Mesenchymal stem cell (in vitro differentiated cells and primary cell): Measurements from ENCODE around the gene SLC23A2. TPM values are rescaled to one million over a fixed set of nuclear protein-coding genes. Genes with fewer than 3 reads are reported as not detected.

ENCODE experiments used
- DNase-seq: peaks from one replicate; pipeline ENCODE4 v3.0.0-alpha.2; 2013
- H2AFZ ChIP-seq: one replicate; pipeline ENCODE4 v1.6.1; 2013; ENCODE audit warnings: low read depth, mild to moderate bottlenecking, control low read depth, inconsistent platforms, low read length, moderate library complexity
- H2AK5ac ChIP-seq: 2 replicates; pipeline ENCODE4 v1.6.1; 2013; ENCODE audit warnings: low read length, moderate library complexity, mild to moderate bottlenecking, inconsistent platforms; ENCODE audit not compliant: severe bottlenecking
- H2BK120ac ChIP-seq: one replicate; pipeline ENCODE4 v1.6.1; 2013; ENCODE audit warnings: low read depth, mild to moderate bottlenecking, inconsistent platforms, low read length, moderate library complexity
- H2BK12ac ChIP-seq, 2 experiments: one replicate each; pipeline ENCODE4 v1.6.1; 2013; ENCODE audit warnings: inconsistent platforms in 2 of 2, low read length in 2 of 2, mild to moderate bottlenecking in 2 of 2, moderate library complexity in 2 of 2, control low read depth in 1 of 2
- H2BK15ac ChIP-seq: one replicate; pipeline ENCODE4 v1.6.1; 2013; ENCODE audit warnings: mild to moderate bottlenecking, low read depth, inconsistent platforms; ENCODE audit not compliant: poor library complexity, severe bottlenecking
- H2BK5ac ChIP-seq: 2 replicates; pipeline ENCODE4 v1.6.1; 2013; ENCODE audit warnings: low read depth, mild to moderate bottlenecking, low read length, control low read depth, inconsistent platforms; ENCODE audit not compliant: poor library complexity, severe bottlenecking
- H3K14ac ChIP-seq, 2 experiments: one replicate each; pipeline ENCODE4 v1.6.1; 2013; ENCODE audit warnings: inconsistent platforms in 2 of 2, low read length in 2 of 2, control low read depth in 1 of 2, mild to moderate bottlenecking in 1 of 2, moderate library complexity in 1 of 2
- H3K18ac ChIP-seq, 2 experiments: one replicate each; pipeline ENCODE4 v1.6.1; 2013; ENCODE audit warnings: inconsistent platforms in 2 of 2, low read length in 2 of 2, control low read depth in 1 of 2, low read depth in 1 of 2, mild to moderate bottlenecking in 1 of 2
- H3K23ac ChIP-seq, 2 experiments: one replicate each; pipeline ENCODE4 v1.6.1; 2013; ENCODE audit warnings: inconsistent platforms in 2 of 2, low read length in 2 of 2, mild to moderate bottlenecking in 2 of 2, moderate library complexity in 2 of 2, control low read depth in 1 of 2
- H3K27ac ChIP-seq: 2 replicates; pipeline ENCODE4 v1.5.1; 2013; ENCODE audit warnings: mild to moderate bottlenecking, moderate library complexity, low read length, control low read depth, inconsistent platforms; ENCODE audit not compliant: poor library complexity, severe bottlenecking
- H3K27me3 ChIP-seq, 2 experiments: 2 replicates each; pipeline versions ENCODE4 v1.6.1 to v1.7.0; 2013; ENCODE audit warnings: low read length in 2 of 2, mild to moderate bottlenecking in 2 of 2, moderate library complexity in 2 of 2, control low read depth in 1 of 2, inconsistent platforms in 1 of 2; ENCODE audit not compliant: control insufficient read depth in 1 of 2, insufficient read depth in 1 of 2
- H3K36me3 ChIP-seq, 2 experiments: 2 replicates each; pipeline versions ENCODE4 v1.6.1 to v1.7.0; 2013; ENCODE audit warnings: low read length in 2 of 2, control low read depth in 1 of 2, inconsistent platforms in 1 of 2, low read depth in 1 of 2, mild to moderate bottlenecking in 1 of 2; ENCODE audit not compliant: insufficient read depth in 2 of 2, control insufficient read depth in 1 of 2
- H3K4ac ChIP-seq, 2 experiments: one replicate each; pipeline ENCODE4 v1.6.1; 2013; ENCODE audit warnings: inconsistent platforms in 2 of 2, low read length in 2 of 2, mild to moderate bottlenecking in 2 of 2, moderate library complexity in 2 of 2, control low read depth in 1 of 2, low read depth in 1 of 2
- H3K4me1 ChIP-seq: 2 replicates; pipeline ENCODE4 v1.6.1; 2013; ENCODE audit warnings: low read depth, low read length, control low read depth; ENCODE audit not compliant: control insufficient read depth, insufficient read depth
- H3K4me2 ChIP-seq: 2 replicates; pipeline ENCODE4 v1.6.1; 2013; ENCODE audit warnings: low read length, mild to moderate bottlenecking, inconsistent platforms; ENCODE audit not compliant: poor library complexity, severe bottlenecking
- H3K4me3 ChIP-seq, 2 experiments: 2 replicates each; pipeline versions ENCODE4 v1.5.1 to v1.7.0; 2013; ENCODE audit warnings: low read length in 2 of 2, mild to moderate bottlenecking in 2 of 2, control low read depth in 1 of 2, low read depth in 1 of 2; ENCODE audit not compliant: insufficient read depth in 1 of 2
- H3K79me1 ChIP-seq: replicated peaks from 2 replicates; pipeline ENCODE4 v1.6.1; 2013; ENCODE audit warnings: mild to moderate bottlenecking, control low read depth, low read length, inconsistent platforms; ENCODE audit not compliant: poor library complexity, severe bottlenecking
- H3K9ac ChIP-seq: 2 replicates; pipeline ENCODE4 v1.7.0; 2013; ENCODE audit warnings: mild to moderate bottlenecking, low read length, moderate library complexity
- H3K9me3 ChIP-seq: 2 replicates; pipeline ENCODE4 v1.7.0; 2013; ENCODE audit warnings: mild to moderate bottlenecking, low read length; ENCODE audit not compliant: control insufficient read depth
- H4K8ac ChIP-seq: one replicate; pipeline ENCODE4 v1.6.1; 2013; ENCODE audit warnings: inconsistent platforms, mild to moderate bottlenecking, low read length, moderate library complexity
- H4K91ac ChIP-seq: one replicate; pipeline ENCODE4 v1.6.1; 2013; ENCODE audit warnings: mild to moderate bottlenecking, low read length, inconsistent platforms
- WGBS: methylation state at CpG from one replicate; pipeline ENCODE4 v1.1.7; 2013; ENCODE audit warnings: mixed read lengths; 5-methylcytosine and 5-hydroxymethylcytosine counted together
- polyA plus RNA-seq, 2 experiments: library from polyadenylated mRNA; stranded (reverse); fragments of 200-250 nt; gene quantifications; one replicate each; pipeline ENCODE4 v1.2.3, GENCODE V29; 2013

SLC23A2 gene
- 11.2 TPM for polyA plus RNA-seq (2013, experiment 1 of 2)
- polyA plus RNA-seq (2013, experiment 2 of 2): 11.0 TPM

- H3K23ac ChIP-seq: peak within 1 kb of the TSS in 1 of 2 experiments; percentile 20
- H3K9ac ChIP-seq: peak within 1 kb of the TSS; percentile 87
- no peak within 1 kb of the TSS for H2AK5ac ChIP-seq
- peaks cover 15% of the 10 kb centered on the region for H3K79me1 ChIP-seq
- H3K27ac ChIP-seq: no peak within 1 kb of the TSS
- H3K36me3 ChIP-seq: no peaks in the 10 kb centered on the region
- DNase-seq: peak; percentile 36
- no peak within 1 kb of the TSS for H3K14ac ChIP-seq
- H2BK5ac ChIP-seq: no peak within 1 kb of the TSS
- H3K9me3 ChIP-seq: no peaks in the 10 kb centered on the region
- peak within 1 kb of the TSS; percentile 88 for H2BK15ac ChIP-seq
- peak within 1 kb of the TSS; percentile 90 for H2AFZ ChIP-seq
- H3K27me3 ChIP-seq: no peaks in the 10 kb centered on the region
- peak within 1 kb of the TSS; percentile 31 for H4K91ac ChIP-seq
- H2BK120ac ChIP-seq: no peak within 1 kb of the TSS
- H3K4me2 ChIP-seq: peak within 1 kb of the TSS; percentile 100
- H2BK12ac ChIP-seq: peak within 1 kb of the TSS in 1 of 2 experiments; percentile 72
- H3K4me3 ChIP-seq: peak within 1 kb of the TSS; percentile 84 to 93
- peak within 1 kb of the TSS; percentile 96 for H4K8ac ChIP-seq
- peak within 1 kb of the TSS; percentile 62 to 80 for H3K18ac ChIP-seq
- H3K4me1 ChIP-seq: peaks cover 10% of the 10 kb centered on the region
- H3K4ac ChIP-seq: peak within 1 kb of the TSS in 1 of 2 experiments; percentile 7
- WGBS: 5% methylated on average over 28 of the region's 88 CpGs
Measured at GRCh38 chr20:5001174-5002076, at the start of gene SLC23A2. Gene SLC23A2, minus strand, starts transcription at chr20:5001510. Its CDS starts 68,948 bp downstream, at chr20:4932562.

- Histone ChIP-seq H2BK15ac (no peak overlapping the region), H3K14ac (no peak overlapping the region), H3K4me1 (no peaks in the 10 kb centered on the region), H3K27me3 (no peaks in the 10 kb centered on the region), H2AFZ (no peak overlapping the region), H3K18ac (no peak overlapping the region), H2BK12ac (no peak overlapping the region), H2BK5ac (no peak overlapping the region), H2AK5ac (no peak overlapping the region), H3K23ac (no peak overlapping the region), H4K91ac (no peak overlapping the region), H3K27ac (no peak overlapping the region), H3K9ac (no peak overlapping the region), H3K9me3 (no peaks in the 10 kb centered on the region), H3K79me1 (no peaks in the 10 kb centered on the region), H3K4me2 (no peak overlapping the region), H3K4me3 (no peak overlapping the region), H3K36me3 (no peaks in the 10 kb centered on the region), H4K8ac (no peak overlapping the region), H2BK120ac (no peak overlapping the region), H3K4ac (no peak overlapping the region)
- no peak for DNase-seq
- WGBS: 94% methylated on average over 5 of the region's 8 CpGs
Measured at GRCh38 chr20:5046656-5047339, 45.5 kb upstream of the SLC23A2 start.

- H2BK5ac ChIP-seq: no peak overlapping the region
- no peak overlapping the region for H3K27ac ChIP-seq
- no peak overlapping the region for H3K14ac ChIP-seq
- 88% methylated on average over 1 of the region's 3 CpGs for whole genome bisulfite sequencing
- no peak overlapping the region for H2BK120ac ChIP-seq
- no peak overlapping the region for H3K9ac ChIP-seq
- H3K36me3 ChIP-seq: no peaks in the 10 kb centered on the region
- H2AK5ac ChIP-seq: no peak overlapping the region
- H3K18ac ChIP-seq: no peak overlapping the region
- no peak overlapping the region for H3K23ac ChIP-seq
- H3K4me2 ChIP-seq: no peak overlapping the region
- no peak overlapping the region for H3K4ac ChIP-seq
- H2BK12ac ChIP-seq: no peak overlapping the region
- no peak overlapping the region for H3K4me3 ChIP-seq
- no peak overlapping the region for H4K8ac ChIP-seq
- no peak for DNase-seq
- H3K9me3 ChIP-seq: no peaks in the 10 kb centered on the region
- no peak overlapping the region for H2AFZ ChIP-seq
- no peaks in the 10 kb centered on the region for H3K27me3 ChIP-seq
- no peaks in the 10 kb centered on the region for H3K79me1 ChIP-seq
- H4K91ac ChIP-seq: no peak overlapping the region
- no peak overlapping the region for H2BK15ac ChIP-seq
- peaks cover 1% of the 10 kb centered on the region for H3K4me1 ChIP-seq
Measured at GRCh38 chr20:5045906-5046305, 44.6 kb upstream of the SLC23A2 start.

GRCh38 chr20:5044075-5044620 is 42.8 kb upstream of the SLC23A2 start:
- H3K23ac ChIP-seq: no peak overlapping the region
- peak overlapping the region; percentile 33 for H2BK15ac ChIP-seq
- WGBS: 96% methylated on average over 10 of the region's 10 CpGs
- no peaks in the 10 kb centered on the region for H3K9me3 ChIP-seq
- no peak overlapping the region for H3K4me3 ChIP-seq
- DNase-seq: no peak
- no peak overlapping the region for H2BK12ac ChIP-seq
- H3K14ac ChIP-seq: no peak overlapping the region
- peaks cover 4% of the 10 kb centered on the region for H3K4me1 ChIP-seq
- no peaks in the 10 kb centered on the region for H3K27me3 ChIP-seq
- H3K27ac ChIP-seq: no peak overlapping the region
- no peak overlapping the region for H4K91ac ChIP-seq
- H2BK120ac ChIP-seq: no peak overlapping the region
- no peak overlapping the region for H2AFZ ChIP-seq
- H3K79me1 ChIP-seq: no peaks in the 10 kb centered on the region
- no peak overlapping the region for H3K9ac ChIP-seq
- H3K4ac ChIP-seq: no peak overlapping the region
- H2AK5ac ChIP-seq: no peak overlapping the region
- H4K8ac ChIP-seq: no peak overlapping the region
- no peak overlapping the region for H3K4me2 ChIP-seq
- no peaks in the 10 kb centered on the region for H3K36me3 ChIP-seq
- no peak overlapping the region for H3K18ac ChIP-seq
- no peak overlapping the region for H2BK5ac ChIP-seq
